ENCODE results near the gene GNG7.
"Not testable (repeated sequence)": the region's sequence is repeated elsewhere in the genome, so short reads cannot be mapped to it uniquely, and the experiment has no call there.

The GNG7 gene

DNA sequence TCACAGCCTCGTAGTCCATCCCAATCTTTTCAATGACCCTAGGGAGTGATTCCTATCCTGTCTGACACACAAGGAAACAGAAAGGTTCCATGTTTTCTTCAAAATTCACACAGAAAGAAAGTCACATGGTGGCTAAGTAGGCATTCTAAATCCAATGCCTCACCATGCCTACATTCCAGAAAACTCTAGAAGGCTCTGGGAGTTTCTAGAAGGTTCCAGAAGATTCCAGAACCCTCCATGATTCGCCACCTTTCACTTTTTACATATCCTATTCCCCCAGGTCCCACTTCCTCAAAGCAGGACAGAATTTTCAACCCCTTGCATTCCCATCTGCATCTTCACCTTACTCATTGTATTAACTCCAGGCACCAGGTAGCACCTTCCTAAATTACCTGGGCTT, 23.1 kb downstream of the GNG7 start:
- H3K9ac ChIP-seq (ENCODE audit: low read depth, low read length) = no peak overlapping the region
- no peak for ATAC-seq (ENCODE audit: insufficient read depth, low read depth)
- no peak overlapping the region for H3K4me2 ChIP-seq (ENCODE audit: insufficient read depth, low read length)

DNA sequence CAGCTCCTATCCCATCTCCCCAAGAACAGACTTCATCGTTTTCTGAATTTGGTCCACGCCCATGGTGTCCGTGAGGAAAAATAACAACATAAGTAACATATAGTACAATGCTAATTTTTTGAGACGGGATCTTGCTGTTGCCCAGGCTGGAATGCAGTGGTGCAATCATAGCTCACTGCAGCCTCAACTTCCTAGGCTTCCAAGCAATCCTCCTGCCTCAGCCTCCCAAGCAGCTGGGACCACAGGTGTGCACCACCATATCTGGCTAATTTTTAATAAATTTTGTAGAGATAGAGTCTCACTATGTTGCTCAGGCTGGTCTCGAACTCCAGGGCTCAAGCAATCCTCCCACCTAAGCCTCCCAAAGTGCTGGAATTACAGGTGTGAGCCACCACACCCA, 23.5 kb downstream of the GNG7 start:
- not testable (repeated sequence) for H3K9me3 ChIP-seq (ENCODE audit: insufficient read depth, low read length, severe bottlenecking); H3K27ac ChIP-seq (ENCODE audit: low read length); H3K4me2 ChIP-seq (ENCODE audit: insufficient read depth, low read length); H3K27me3 ChIP-seq (ENCODE audit: insufficient read depth, low read length, poor library complexity); H4K20me1 ChIP-seq (ENCODE audit: insufficient read depth, low read length); H3K4me3 ChIP-seq (ENCODE audit: low read depth in 1 of 2, low read length in 2 of 2); ATAC-seq (ENCODE audit: insufficient read depth, low read depth); H3K4me1 ChIP-seq (ENCODE audit: insufficient read depth, low read length); H3K9ac ChIP-seq (ENCODE audit: low read depth, low read length); DNase-seq; H2AFZ ChIP-seq (ENCODE audit: low read depth, low read length); H3K36me3 ChIP-seq (ENCODE audit: insufficient read depth, low read length); H3K79me2 ChIP-seq (ENCODE audit: insufficient read depth, low read length)

More for the DNA sequence above, 23.1 kb downstream of the GNG7 start:
- no peak for TF ChIP-seq EZH2 (IDR thresholded peaks at IDR 0.05; ENCODE audit: borderline replicate concordance, low read depth, low read length, severe bottlenecking)
- TF ChIP-seq, protein P1, sequence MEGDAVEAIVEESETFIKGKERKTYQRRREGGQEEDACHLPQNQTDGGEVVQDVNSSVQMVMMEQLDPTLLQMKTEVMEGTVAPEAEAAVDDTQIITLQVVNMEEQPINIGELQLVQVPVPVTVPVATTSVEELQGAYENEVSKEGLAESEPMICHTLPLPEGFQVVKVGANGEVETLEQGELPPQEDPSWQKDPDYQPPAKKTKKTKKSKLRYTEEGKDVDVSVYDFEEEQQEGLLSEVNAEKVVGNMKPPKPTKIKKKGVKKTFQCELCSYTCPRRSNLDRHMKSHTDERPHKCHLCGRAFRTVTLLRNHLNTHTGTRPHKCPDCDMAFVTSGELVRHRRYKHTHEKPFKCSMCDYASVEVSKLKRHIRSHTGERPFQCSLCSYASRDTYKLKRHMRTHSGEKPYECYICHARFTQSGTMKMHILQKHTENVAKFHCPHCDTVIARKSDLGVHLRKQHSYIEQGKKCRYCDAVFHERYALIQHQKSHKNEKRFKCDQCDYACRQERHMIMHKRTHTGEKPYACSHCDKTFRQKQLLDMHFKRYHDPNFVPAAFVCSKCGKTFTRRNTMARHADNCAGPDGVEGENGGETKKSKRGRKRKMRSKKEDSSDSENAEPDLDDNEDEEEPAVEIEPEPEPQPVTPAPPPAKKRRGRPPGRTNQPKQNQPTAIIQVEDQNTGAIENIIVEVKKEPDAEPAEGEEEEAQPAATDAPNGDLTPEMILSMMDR (IDR thresholded peaks at IDR 0.05; ENCODE audit: borderline replicate concordance, extremely low read depth, low read length, poor library complexity, severe bottlenecking) = no peak
- no peak overlapping the region for H3K4me3 ChIP-seq (ENCODE audit: low read depth in 1 of 2, low read length in 2 of 2)
- no peak overlapping the region for H3K27ac ChIP-seq (ENCODE audit: low read length)
- no peak for DNase-seq
- no peaks in the 10 kb centered on the region for H4K20me1 ChIP-seq (ENCODE audit: insufficient read depth, low read length)
- no peaks in the 10 kb centered on the region for H3K36me3 ChIP-seq (ENCODE audit: insufficient read depth, low read length)
- no peaks in the 10 kb centered on the region for H3K4me1 ChIP-seq (ENCODE audit: insufficient read depth, low read length)
- H3K9me3 ChIP-seq (ENCODE audit: insufficient read depth, low read length, severe bottlenecking) = no peaks in the 10 kb centered on the region
- H3K79me2 ChIP-seq (ENCODE audit: insufficient read depth, low read length) = no peaks in the 10 kb centered on the region
- no peaks in the 10 kb centered on the region for H3K27me3 ChIP-seq (ENCODE audit: insufficient read depth, low read length, poor library complexity)
- no peak overlapping the region for H2AFZ ChIP-seq (ENCODE audit: low read depth, low read length)

DNA sequence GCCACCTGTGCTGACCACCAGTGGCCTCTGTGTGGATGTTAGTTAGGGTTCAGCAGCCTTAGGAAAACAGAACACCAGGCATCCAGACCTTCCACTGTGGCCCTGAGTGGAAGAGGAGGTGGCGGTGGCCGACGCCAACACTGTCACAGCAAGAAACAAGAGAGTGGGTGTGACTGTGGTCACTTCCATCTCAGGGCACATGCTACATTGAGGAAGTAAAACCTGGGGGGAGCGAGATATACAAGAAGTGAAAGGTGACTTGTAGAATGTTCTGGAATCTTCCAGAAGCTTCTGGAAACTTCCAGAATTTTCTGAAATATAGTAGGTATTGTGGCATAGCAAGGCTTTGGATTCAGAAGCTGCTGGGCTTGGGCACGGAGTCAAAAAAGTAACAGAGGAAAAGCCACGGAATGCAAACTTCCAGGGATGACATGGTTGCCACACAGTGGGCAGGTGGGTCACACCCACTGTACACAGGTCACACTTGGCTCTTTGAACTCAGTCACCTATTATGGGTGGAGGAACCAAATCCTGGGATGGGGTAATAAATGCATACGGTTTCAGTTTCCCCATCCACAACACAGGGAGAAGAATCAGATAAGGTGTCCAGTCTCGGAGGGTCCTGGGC, 24.3 kb downstream of the GNG7 start:
- no peaks in the 10 kb centered on the region for H3K79me2 ChIP-seq (ENCODE audit: insufficient read depth, low read length)
- H2AFZ ChIP-seq (ENCODE audit: low read depth, low read length) = no peak overlapping the region
- H3K9me3 ChIP-seq (ENCODE audit: insufficient read depth, low read length, severe bottlenecking) = no peaks in the 10 kb centered on the region
- no peaks in the 10 kb centered on the region for H3K36me3 ChIP-seq (ENCODE audit: insufficient read depth, low read length)
- H3K4me3 ChIP-seq (ENCODE audit: low read depth in 1 of 2, low read length in 2 of 2) = no peak overlapping the region
- no peak overlapping the region for H3K27ac ChIP-seq (ENCODE audit: low read length)
- ATAC-seq (ENCODE audit: insufficient read depth, low read depth) (no peak), DNase-seq (no peak)
- TF ChIP-seq, protein P1 (IDR thresholded peaks at IDR 0.05; ENCODE audit: borderline replicate concordance, extremely low read depth, low read length, poor library complexity, severe bottlenecking) = no peak
- TF ChIP-seq EZH2 (IDR thresholded peaks at IDR 0.05; ENCODE audit: borderline replicate concordance, low read depth, low read length, severe bottlenecking) = no peak
- H3K27me3 ChIP-seq (ENCODE audit: insufficient read depth, low read length, poor library complexity) = no peaks in the 10 kb centered on the region
- no peak overlapping the region for H3K9ac ChIP-seq (ENCODE audit: low read depth, low read length)
- H4K20me1 ChIP-seq (ENCODE audit: insufficient read depth, low read length) = no peaks in the 10 kb centered on the region
- H3K4me2 ChIP-seq (ENCODE audit: insufficient read depth, low read length) = no peak overlapping the region
- no peaks in the 10 kb centered on the region for H3K4me1 ChIP-seq (ENCODE audit: insufficient read depth, low read length)

DNA sequence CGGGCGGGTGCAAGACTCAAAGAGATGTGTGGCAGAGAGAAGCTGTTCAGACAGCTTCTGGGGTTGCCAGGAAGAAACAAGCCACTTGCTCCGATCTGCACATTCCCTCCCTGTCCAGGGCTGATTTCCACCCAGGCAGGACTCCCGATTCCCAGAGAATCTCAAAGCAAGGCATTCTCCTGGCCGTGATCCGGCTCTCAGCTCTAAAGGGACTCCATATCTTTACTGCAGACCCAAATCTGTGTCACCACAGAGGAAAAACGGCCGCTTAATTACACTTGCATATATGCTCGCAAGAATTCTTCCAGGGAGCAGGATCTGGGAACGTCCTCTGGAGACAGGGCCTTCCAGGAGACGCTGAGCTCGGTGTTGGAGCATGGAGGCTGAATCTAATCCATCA, 25.7 kb downstream of the GNG7 start:
- Histone ChIP-seq H3K27me3 (ENCODE audit: insufficient read depth, low read length, poor library complexity) (no peaks in the 10 kb centered on the region), H3K4me2 (ENCODE audit: insufficient read depth, low read length) (no peak overlapping the region), H3K9me3 (ENCODE audit: insufficient read depth, low read length, severe bottlenecking) (no peaks in the 10 kb centered on the region), H3K9ac (ENCODE audit: low read depth, low read length) (no peak overlapping the region), H2AFZ (ENCODE audit: low read depth, low read length) (no peak overlapping the region), H3K27ac (ENCODE audit: low read length) (no peak overlapping the region), H3K4me3 (ENCODE audit: low read depth in 1 of 2, low read length in 2 of 2) (no peak overlapping the region), H3K36me3 (ENCODE audit: insufficient read depth, low read length) (no peaks in the 10 kb centered on the region), H3K79me2 (ENCODE audit: insufficient read depth, low read length) (no peaks in the 10 kb centered on the region), H3K4me1 (ENCODE audit: insufficient read depth, low read length) (no peaks in the 10 kb centered on the region), H4K20me1 (ENCODE audit: insufficient read depth, low read length) (no peaks in the 10 kb centered on the region)
- no peak for DNase-seq
- ATAC-seq (ENCODE audit: insufficient read depth, low read depth) = no peak
- TF ChIP-seq, protein P1 (IDR thresholded peaks at IDR 0.05; ENCODE audit: borderline replicate concordance, extremely low read depth, low read length, poor library complexity, severe bottlenecking) = no peak
- no peak for TF ChIP-seq EZH2 (IDR thresholded peaks at IDR 0.05; ENCODE audit: borderline replicate concordance, low read depth, low read length, severe bottlenecking)
